DOHH2 (cell line): ENCODE measurements around the gene GCH1.

Source experiments
- H3F3A ChIP-seq: fragments of 200-600 bp; sonication (generic), shearing (Covaris generic); 2 replicates; pipeline ENCODE4 v1.6.0; 2016; ENCODE audit warnings: antibody characterized with exemption, mild to moderate bottlenecking; ENCODE audit not compliant: control insufficient read depth, insufficient read depth
- H3K27ac ChIP-seq: fragments of 200-600 bp; sonication (generic); 2 replicates; pipeline ENCODE4 v1.5.1; 2014; ENCODE audit warnings: low read depth, mild to moderate bottlenecking, low read length, moderate library complexity
- H3K27me3 ChIP-seq: fragments of 200-600 bp; sonication (generic); 2 replicates; pipeline ENCODE4 v1.6.1; 2014; ENCODE audit warnings: mild to moderate bottlenecking, low read length, mixed read lengths; ENCODE audit not compliant: control insufficient read depth
- H3K36me3 ChIP-seq: fragments of 200-600 bp; sonication (generic); 2 replicates; pipeline ENCODE4 v1.6.1; 2014; ENCODE audit warnings: mild to moderate bottlenecking, low read length, moderate library complexity, mixed read lengths; ENCODE audit not compliant: control insufficient read depth
- H3K4me1 ChIP-seq: fragments of 200-600 bp; sonication (generic); 2 replicates; pipeline ENCODE4 v1.6.1; 2014; ENCODE audit warnings: mild to moderate bottlenecking, low read length, mixed read lengths; ENCODE audit not compliant: control insufficient read depth
- H3K4me2 ChIP-seq: fragments of 200-600 bp; sonication (generic); 2 replicates; pipeline ENCODE4 v1.6.0; 2014; ENCODE audit warnings: mild to moderate bottlenecking, low read length, moderate library complexity
- H3K4me3 ChIP-seq: fragments of 200-600 bp; sonication (generic); 2 replicates; pipeline ENCODE4 v1.5.1; 2014; ENCODE audit warnings: mild to moderate bottlenecking, low read length, mixed read lengths
- H3K79me2 ChIP-seq: fragments of 200-600 bp; sonication (generic); 2 replicates; pipeline ENCODE4 v1.6.1; 2014; ENCODE audit warnings: mild to moderate bottlenecking, low read length, mixed read lengths; ENCODE audit not compliant: control insufficient read depth
- H3K9me2 ChIP-seq: fragments of 200-600 bp; sonication (generic); replicated peaks from 2 replicates; pipeline ENCODE4 v1.6.1; 2014; ENCODE audit warnings: mild to moderate bottlenecking, low read length, mixed read lengths; ENCODE audit not compliant: control insufficient read depth
- H3K9me3 ChIP-seq: fragments of 200-600 bp; sonication (generic); 2 replicates; pipeline ENCODE4 v1.6.1; 2014; ENCODE audit warnings: antibody characterized with exemption, low read length, mixed read lengths; ENCODE audit not compliant: control insufficient read depth, insufficient read depth
- H4K20me1 ChIP-seq: fragments of 200-600 bp; sonication (generic); 2 replicates; pipeline ENCODE4 v1.6.0; 2014; ENCODE audit warnings: low read depth, mild to moderate bottlenecking, antibody characterized with exemption, low read length, moderate library complexity; ENCODE audit not compliant: control insufficient read depth, insufficient read depth
- CTCF ChIP-seq: fragments of 200-600 bp; sonication (generic); IDR thresholded peaks from one replicate; pipeline ENCODE4 v1.5.1; 2014; ENCODE audit warnings: antibody characterized with exemption, mild to moderate bottlenecking, low read depth, low read length; ENCODE audit not compliant: poor library complexity, severe bottlenecking
- EZH2phosphoT487 ChIP-seq: fragments of 200-600 bp; sonication (generic); IDR thresholded peaks from 2 replicates; pipeline ENCODE4 v1.6.1; 2017; ENCODE audit warnings: borderline replicate concordance, mild to moderate bottlenecking, antibody characterized with exemption, low read length, moderate library complexity, mixed read lengths

Gene GCH1

GRCh38 chr14:54794796-54795195 lies 107.8 kb downstream of the GCH1 start:
- Histone ChIP-seq H3K4me1 (no peaks in the 10 kb centered on the region), H3K4me3 (no peak overlapping the region), H3K4me2 (no peak overlapping the region), H3K9me3 (peaks cover 12% of the 10 kb centered on the region; the same call in 1 of the 2 replicates), H3K79me2 (no peaks in the 10 kb centered on the region), H3F3A (no peaks in the 10 kb centered on the region), H3K9me2 (no peaks in the 10 kb centered on the region), H3K27me3 (no peaks in the 10 kb centered on the region), H3K27ac (no peak overlapping the region), H4K20me1 (no peaks in the 10 kb centered on the region), H3K36me3 (no peaks in the 10 kb centered on the region)
- TF ChIP-seq EZH2phosphoT487 (no peak), CTCF (no peak)

GRCh38 chr14:54794159-54794558 lies 108.5 kb downstream of the GCH1 start:
- Histone ChIP-seq H3F3A (no peaks in the 10 kb centered on the region), H3K27me3 (no peaks in the 10 kb centered on the region), H3K27ac (no peak overlapping the region), H3K36me3 (no peaks in the 10 kb centered on the region), H3K4me1 (no peaks in the 10 kb centered on the region), H4K20me1 (no peaks in the 10 kb centered on the region), H3K4me3 (no peak overlapping the region), H3K4me2 (no peak overlapping the region), H3K79me2 (no peaks in the 10 kb centered on the region), H3K9me2 (no peaks in the 10 kb centered on the region), H3K9me3 (peaks cover 12% of the 10 kb centered on the region; the same call in 1 of the 2 replicates)
- TF ChIP-seq CTCF, result no peak
- no peak for TF ChIP-seq EZH2phosphoT487

GRCh38 chr14:54792288-54792687 lies 110.3 kb downstream of the GCH1 start:
- Histone ChIP-seq H4K20me1 (no peaks in the 10 kb centered on the region), H3K9me2 (no peaks in the 10 kb centered on the region), H3K4me1 (peaks cover 4% of the 10 kb centered on the region), H3F3A (no peaks in the 10 kb centered on the region), H3K9me3 (peaks cover 12% of the 10 kb centered on the region; the same call in 1 of the 2 replicates), H3K27me3 (no peaks in the 10 kb centered on the region), H3K4me2 (no peak overlapping the region), H3K27ac (no peak overlapping the region), H3K79me2 (no peaks in the 10 kb centered on the region), H3K4me3 (no peak overlapping the region), H3K36me3 (no peaks in the 10 kb centered on the region)
- TF ChIP-seq EZH2phosphoT487, result no peak
- no peak for TF ChIP-seq CTCF
